Posterior cingulate gyrus (tissue), 11 donors: ENCODE measurements around the gene ZNF438.
A peak's percentile ranks its signal among the peaks of the same experiment; 100 is the strongest.
"Not testable (repeated sequence)": the region's sequence is repeated elsewhere in the genome, so short reads cannot be mapped to it uniquely, and the experiment has no call there.

ENCODE experiments used
- DNase-seq, 10 donors: peaks; one replicate each; pipeline versions ENCODE4 v3.0.0 to v3.0.0-alpha.2; 2020 to 2021; ENCODE audit warnings: mixed read lengths in 3 of 10
- intact Hi-C: fragments of 100-400 bp; cut with DNase I; formaldehyde crosslinking; loops from one replicate; pipeline ENCODE4 v1.15.1; 2023

Gene ZNF438, protein sequence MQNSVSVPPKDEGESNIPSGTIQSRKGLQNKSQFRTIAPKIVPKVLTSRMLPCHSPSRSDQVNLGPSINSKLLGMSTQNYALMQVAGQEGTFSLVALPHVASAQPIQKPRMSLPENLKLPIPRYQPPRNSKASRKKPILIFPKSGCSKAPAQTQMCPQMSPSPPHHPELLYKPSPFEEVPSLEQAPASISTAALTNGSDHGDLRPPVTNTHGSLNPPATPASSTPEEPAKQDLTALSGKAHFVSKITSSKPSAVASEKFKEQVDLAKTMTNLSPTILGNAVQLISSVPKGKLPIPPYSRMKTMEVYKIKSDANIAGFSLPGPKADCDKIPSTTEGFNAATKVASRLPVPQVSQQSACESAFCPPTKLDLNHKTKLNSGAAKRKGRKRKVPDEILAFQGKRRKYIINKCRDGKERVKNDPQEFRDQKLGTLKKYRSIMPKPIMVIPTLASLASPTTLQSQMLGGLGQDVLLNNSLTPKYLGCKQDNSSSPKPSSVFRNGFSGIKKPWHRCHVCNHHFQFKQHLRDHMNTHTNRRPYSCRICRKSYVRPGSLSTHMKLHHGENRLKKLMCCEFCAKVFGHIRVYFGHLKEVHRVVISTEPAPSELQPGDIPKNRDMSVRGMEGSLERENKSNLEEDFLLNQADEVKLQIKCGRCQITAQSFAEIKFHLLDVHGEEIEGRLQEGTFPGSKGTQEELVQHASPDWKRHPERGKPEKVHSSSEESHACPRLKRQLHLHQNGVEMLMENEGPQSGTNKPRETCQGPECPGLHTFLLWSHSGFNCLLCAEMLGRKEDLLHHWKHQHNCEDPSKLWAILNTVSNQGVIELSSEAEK

DNA sequence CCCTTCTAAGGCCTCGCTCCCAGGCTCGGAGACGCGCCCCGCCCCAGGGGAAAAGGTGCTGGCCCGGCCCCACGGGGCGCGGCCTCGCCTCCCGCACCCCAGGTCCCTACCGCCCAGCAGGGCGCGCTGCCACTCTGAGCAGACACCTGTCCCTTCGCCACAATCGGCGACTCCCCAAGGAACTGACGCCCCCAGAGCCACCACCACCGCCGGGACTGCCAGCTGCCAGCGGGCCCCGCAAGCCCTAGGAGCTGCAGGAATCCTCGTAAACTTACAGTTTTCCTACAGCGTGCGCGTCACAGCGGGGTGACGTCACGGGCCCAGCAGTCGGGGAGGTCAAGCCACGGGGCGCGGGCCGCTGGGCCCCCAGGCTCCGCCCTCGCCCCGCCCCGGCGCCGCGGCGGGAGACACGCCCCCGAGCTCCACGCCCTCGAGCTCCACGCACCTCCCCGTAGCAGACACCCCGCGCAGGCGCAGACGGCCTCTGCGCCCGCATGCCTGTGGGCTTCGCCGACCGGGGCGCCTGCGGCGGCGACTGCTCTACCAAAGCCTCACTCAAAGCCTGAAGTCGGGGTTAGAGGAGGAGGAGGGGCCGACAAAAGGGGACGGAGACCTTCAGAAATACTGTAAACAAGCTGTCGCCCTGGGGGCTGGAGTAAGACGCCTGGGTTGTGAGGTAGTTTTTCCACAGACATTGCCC, at the start of gene ZNF438:
Gene ZNF438 (minus strand): TSS at position 308 of the 700 bp plus-strand sequence. CDS start 154,831 bp downstream, outside the sequence.
- intact Hi-C loops, result loop anchor here (2.0 to 10.0 kb wide), 3 partner anchors 101 to 283 kb away; partner anchors contain the start of gene ZEB1

DNA sequence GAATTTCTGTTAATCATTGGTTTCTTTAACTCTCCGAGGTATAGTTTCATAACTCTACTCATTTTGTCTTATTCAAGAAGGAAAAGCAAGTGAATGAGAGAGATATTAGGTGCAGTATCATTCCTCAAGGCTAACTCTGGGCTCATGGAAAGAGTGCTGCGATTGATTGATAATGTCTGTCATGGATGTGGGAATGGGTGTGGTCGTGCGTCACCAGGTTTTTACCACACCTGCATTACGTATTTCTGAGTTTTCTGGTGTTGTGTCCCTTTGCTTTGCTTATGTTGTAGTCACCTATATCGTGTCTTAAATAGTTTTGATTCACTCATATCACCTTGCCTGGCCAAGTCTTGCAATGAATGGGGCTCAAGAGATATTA, 44.9 kb upstream of the ZNF438 start:
- intact Hi-C loops, result no loop called here

More for the DNA sequence above, at the start of gene ZNF438:
- peak; percentile 86 to 99 (median 93) for DNase-seq

DNA sequence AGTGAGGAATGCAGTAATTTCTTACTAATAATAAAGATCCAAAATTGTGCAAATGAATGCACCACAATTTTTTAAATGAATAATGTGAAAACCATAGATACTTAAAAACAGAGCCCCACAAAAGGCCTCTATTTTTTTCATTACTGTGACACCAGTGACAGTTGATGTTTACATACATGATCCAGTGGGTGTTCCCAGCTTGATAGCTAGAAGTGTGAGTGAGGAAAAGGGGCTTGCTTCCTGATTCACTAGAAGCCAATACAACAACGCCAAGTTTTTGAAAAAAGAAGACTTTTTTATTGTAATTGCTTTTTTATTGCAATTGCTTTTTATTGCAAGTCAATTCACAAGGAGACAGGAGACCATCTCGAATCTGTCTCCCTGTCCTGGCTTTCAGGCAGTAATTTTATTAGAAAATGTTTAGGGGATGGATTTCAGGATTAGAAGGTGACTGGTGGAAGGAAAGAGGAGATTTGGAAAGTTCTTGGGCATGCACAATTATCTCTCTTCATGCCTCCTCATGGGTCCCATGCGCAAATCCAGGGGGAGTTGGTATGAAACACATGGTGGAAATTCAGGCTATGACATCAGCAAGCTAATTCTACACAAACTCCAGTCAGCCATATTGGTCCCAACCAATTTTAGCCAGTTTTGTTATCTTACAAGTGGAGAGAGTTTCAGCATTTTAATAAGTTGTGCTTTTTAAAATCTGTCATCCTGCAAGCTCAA, 44.4 kb upstream of the ZNF438 start:
- DNase-seq, result no peak
- intact Hi-C loops, result no loop called here

More for the DNA sequence above, 44.9 kb upstream of the ZNF438 start:
- DNase-seq, result no peak

DNA sequence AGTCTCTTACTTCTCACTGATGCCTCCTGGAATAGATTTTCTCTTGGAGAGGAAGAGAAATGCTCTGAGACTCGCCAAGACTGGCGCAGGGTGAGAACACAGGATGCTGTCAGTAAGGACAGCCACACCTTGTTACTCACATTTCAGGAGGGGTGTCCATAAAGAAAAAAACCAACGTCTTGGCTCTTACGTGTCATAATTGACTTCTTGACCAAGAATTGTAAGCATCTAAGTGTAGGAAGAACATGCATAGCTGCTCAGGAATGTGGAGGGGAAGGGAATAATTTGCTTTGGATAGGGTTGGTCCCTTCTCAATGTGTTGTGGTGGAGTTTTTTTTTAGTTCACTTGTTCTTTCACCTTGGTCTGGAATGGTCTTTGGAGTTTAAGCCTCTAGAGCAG, 43.8 kb upstream of the ZNF438 start:
- DNase-seq, result no peak
- intact Hi-C loops, result no loop called here

DNA sequence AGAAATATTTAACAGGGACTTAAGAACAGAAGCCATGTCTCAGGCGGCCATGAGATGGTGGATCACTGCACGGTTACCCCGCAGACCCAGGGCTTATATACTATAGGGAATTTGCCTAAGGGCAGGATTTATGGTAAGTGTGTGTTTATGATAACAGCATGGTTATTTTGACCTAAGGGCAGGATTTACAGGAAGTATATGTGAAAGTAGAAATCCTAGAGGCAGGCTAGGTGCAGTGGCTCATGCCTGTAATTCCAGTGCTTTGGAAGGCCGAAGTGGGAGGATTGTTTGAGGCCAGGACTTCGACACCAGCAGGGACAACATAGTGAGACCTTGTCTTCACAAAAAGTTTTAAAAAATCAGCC, 43.0 kb upstream of the ZNF438 start:
- DNase-seq, result no peak
- intact Hi-C loops, result no loop called here

DNA sequence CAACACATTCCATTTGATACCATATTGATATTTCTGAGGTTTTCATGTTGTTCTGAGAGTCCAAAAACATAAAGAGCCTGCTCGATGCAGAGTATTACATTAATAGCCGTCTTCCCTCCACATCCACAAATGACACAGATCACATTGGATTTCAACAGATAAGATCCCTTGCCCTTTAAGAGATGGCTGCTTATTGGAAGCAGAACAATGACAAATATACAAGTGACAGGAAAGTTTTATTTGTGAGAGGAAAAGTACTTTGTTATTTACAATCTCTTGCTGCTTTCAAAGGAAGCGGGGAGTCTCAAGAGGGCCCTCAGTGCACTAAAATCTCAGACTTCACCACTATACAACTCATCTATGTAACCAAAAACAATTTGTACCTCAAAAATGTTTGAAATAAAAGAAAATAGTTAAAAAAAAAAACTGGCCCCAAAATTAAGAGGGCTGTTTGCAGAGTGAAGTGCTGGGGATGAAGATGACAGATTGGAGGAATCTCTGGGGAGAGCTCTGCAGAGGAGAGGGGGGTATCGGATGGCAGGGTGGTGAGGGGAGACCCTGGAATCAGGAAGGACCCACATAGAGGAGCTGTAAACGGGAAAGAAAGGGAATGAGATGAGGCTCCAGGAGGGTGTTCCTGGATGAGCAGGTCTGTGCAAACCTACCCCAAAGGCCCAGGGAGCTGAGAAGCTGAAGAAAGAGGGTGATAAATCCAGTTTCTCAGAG, 42.5 kb upstream of the ZNF438 start:
- intact Hi-C loops, result no loop called here
- DNase-seq, result no peak

DNA sequence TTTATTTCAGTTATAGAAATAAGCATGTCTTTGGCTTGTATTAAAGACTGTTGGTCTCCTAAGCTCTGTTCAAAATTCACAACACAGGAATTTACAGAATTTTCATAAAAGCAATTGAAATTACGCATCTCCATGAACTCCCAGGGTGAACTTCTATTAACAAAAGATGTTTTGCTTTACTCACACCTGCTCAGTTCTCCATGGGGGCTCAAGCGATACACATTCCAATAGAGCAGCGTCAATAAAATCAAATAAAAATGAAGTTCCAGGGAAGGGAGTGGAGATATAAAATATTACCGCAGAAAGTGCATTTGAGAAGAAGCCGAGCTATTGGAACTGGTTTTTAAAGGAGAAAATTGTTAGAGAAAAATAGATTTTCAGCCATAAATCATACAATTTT, 41.5 kb upstream of the ZNF438 start:
- intact Hi-C loops, result no loop called here
- DNase-seq, result no peak

DNA sequence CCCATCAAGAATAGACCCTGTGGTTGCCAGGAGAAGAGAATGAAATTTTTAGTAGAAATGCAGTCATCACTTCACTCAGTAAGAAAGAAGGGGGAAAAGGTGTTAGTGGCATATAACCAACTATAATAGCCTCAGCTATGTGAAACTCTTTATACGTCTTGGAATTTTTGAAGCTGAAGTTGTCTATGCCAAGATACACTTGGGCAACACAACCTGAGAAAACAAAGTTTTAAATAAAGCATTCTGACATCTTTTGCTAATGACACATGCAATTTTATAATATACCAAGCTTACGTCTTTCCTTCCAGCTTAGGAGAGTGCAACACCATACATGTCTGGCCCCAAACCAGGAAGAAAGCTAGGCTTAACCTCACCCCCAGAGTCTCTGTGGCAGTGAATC, 40.8 kb upstream of the ZNF438 start:
- intact Hi-C loops, result no loop called here
- DNase-seq, result no peak

DNA sequence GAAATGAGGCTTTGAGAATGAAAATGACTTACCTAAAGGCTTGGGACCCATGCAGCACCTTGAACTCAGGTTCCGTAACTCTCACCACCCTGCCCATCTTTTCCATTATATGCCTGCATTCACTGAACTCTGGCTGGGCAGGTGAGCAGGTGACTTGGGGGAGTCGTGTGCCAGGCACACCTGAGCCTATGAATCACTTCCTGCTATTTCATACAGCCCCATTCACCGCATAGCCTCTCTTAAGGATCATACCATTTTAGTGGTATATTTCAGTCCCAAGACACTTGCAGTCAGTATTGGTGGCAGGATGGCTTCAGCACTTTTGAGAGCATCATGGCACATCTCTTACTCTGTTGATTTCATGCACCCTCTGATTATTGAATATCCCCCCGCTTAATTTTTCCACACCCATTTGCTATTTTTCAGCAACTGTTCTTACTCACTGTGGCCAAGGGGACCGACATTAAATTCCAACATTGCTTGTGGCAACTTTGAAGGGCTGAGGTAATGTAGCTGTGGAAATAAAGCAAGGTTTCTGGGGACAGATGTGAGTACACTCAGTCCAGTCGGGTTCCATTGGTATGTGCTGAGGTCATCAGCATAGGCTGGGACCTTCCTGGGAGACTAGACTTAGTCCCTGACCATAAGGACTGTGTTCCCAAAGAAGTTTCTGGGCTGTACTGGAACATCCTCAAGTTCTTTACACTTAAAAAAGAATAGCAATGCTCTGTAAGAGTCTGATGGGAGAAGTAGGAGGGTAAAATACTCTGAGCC, 39.8 kb upstream of the ZNF438 start:
- no peak for DNase-seq
- intact Hi-C loops, result no loop called here

DNA sequence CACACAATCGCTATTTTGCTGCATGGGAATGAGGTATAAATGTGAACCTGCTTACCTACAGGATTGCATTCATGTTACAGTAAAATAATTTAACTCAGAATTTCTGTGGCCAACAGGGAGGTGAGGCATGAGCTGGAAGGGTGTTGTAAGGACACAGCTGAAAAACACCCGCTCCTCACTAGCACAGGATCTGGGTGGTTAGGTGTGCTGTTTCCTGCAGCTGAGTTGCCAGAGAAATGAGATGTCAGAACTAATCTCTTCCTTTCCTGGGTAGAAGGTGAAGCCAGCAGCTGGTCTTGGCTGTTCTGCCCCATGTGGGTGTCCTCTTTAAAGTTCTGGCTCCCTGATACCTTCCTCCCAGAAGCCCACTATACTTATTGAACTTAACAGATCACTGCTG, 39.0 kb upstream of the ZNF438 start:
- intact Hi-C loops, result no loop called here
- no peak for DNase-seq

DNA sequence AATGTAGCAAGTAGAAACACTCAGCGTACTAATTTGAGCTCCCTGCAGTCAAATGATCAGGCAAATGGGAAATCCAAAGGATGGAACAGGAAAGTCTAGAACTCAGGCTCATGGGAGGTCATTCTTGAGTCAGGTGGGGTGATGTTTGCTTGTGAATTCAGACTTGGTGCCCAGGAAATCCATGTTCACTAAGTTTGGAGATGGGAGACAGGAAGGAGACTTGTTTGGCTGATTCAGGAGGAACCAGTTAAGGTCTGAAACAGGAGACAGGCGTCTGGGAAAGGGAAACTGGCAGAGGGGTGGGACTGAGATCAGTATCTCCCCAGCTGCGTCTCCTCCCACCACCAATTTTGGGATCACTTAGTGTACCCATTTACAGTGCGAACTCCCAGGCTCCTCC, 38.4 kb upstream of the ZNF438 start:
- intact Hi-C loops, result no loop called here

DNA sequence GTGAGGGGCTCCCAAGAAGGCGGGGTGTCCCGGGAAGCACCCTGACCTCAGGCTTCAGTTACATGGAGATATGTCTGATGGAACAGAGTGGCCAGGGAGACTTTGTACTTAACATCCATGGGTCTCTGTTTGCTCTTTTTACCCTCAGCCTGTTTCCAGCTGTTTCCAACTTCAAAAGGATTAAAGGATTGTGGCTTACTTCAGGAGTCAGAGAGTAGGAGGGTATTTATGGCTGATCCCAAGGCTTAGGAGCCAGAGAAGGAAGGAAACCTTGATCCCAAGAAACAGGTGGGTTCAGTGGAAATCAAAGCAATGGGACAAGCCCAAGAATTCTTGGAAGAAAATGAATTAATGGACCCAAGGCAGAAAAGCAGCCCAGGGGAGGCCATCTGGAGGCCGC, 37.7 kb upstream of the ZNF438 start:
- DNase-seq, result no peak
- intact Hi-C loops, result no loop called here

More for the DNA sequence above, 38.4 kb upstream of the ZNF438 start:
- DNase-seq, result no peak

DNA sequence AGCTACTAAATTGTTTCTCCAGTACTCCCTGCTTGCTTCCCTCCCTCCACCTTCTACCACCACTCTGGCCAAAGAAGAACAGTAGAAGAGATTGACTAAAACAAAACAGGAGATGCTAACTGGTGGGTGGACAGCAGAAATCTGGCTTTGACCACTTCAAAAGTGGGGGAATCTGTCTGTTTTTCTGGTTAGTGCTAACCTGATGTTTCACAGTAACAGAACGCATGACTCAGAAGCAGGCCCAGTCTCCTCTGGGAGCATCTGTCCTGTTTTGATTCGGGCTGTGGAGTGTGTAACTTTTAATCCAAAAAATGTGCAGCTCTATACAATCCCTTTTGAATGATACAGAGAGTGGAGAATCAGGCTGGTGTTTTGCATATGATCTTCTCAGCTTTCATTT, 32.7 kb upstream of the ZNF438 start:
- no peak for DNase-seq
- intact Hi-C loops, result no loop called here

DNA sequence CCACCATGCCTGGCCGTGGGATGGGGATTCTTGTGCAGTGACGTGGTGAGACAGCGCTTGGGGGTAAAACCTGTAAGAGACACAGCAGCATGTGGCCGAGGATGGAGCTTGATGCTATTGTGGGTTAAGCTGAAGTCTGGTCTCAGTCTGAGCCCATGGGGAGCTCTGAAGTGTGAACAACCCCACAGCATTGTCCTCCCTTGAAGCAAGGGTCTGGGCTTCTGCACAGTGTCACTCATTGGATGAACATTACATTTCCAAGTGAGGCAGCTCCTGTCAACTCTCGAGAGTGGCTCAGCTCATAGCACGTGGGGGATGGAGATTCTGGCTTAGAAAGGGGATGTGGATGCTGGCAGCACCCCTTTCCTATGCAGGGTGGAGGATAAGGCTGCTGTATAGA, 32.2 kb upstream of the ZNF438 start:
- intact Hi-C loops, result no loop called here
- no peak for DNase-seq

DNA sequence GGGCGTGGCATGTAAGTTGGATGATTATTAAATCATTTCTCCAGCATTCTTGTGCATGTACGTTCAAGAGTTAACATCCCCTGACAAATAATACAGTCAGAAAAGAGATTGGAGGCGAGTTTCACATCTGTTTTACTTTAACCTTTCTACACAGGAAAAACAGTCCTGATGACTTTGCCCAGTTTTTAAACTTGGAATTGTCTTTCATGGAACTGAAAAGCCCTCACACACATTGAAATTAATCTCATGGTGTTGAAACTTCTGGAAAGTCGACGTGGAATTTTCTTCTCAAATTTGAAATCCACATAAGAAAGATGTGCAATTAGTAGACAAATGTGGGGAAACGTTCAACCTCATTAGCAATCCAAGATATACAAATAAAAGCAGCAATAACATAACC, 31.2 kb upstream of the ZNF438 start:
- no peak for DNase-seq
- intact Hi-C loops, result no loop called here

DNA sequence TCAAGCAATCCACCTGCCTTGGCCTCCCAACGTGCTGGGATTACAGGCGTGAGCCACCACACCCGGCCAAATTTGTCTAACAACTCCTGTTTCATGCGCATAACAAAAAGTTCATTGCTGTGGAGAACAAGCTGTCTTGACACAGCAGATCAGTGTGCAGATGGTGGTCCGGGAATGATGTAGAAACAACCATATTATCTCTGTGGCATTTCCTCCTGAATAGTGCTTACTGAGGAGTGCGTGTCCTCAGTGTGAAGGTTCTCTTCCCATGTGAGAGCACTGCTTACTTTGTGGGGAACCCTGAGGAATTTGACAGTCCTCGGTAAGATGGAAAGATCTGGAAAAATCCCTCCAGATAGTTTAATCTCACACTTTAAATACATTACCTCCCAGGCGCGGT, 30.3 kb upstream of the ZNF438 start:
- no peak for DNase-seq
- intact Hi-C loops, result no loop called here

DNA sequence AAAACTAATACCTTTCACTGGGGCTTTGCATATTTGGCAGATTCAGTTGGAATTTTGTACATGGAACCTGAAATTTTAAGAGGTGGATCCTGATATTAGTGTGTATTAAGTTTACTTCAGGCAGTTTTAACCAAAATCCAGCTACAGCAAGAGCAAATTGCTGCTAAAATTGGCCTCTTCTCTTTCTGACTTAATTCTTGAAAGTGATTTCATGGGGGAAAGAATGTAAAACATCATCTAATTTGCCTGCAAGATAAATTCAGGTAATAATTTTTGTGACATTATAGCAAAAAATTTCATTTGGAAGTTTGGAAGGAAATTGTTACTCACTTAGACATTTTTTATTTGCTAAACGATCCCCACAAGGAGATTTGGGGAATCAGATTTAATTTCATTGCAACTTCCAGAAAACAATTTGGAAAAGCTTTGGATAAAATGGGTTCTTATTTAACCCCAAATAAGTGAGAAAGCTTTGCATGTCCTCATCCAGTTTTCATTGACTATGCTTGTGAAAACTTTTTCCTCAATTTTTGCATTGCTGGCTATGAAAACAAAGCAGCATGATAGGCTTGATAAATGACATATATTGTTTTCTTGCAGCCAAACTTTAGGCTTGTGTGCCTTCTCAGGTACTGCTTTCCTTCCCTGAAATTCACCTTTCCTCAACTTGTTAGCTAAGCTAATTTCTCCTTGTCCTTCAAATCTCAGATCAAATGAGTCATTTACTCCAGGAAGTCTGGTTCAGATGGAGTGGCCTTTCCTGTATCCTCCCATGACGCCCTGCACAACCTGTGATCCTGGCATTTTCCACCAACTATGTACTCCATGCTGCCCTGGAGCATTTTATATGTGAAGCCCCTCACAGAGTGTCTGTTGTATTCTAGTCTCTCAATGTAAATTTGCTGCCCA, 27.4 kb upstream of the ZNF438 start:
- intact Hi-C loops, result no loop called here
- no peak for DNase-seq

DNA sequence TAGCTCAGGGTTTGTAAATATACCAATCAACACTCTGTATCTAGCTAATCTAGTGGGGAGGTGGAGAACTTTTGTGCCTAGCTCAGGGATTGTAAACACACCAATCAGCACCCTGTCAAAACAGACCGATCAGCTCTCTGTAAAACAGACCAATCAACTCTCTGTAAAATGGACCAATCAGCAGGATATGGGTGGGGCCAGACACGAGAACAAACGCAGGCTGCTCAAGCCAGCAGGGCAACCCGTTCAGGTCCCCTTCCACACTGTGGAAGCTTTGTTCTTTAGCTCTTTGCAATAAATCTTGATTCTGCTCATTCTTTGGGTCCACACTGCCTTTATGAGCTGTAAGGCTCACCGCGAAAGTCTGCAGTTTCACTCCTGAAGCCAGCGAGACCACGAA, 25.0 kb upstream of the ZNF438 start:
- intact Hi-C loops, DNase-seq: not testable (repeated sequence)
